Measurements from ENCODE around the gene CTSW. TPM values are rescaled to one million over a fixed set of nuclear protein-coding genes. Genes with fewer than 3 reads are reported as not detected.

CTSW gene
- polyA plus RNA-seq, 1 donor from 2014 or later: not detected

GRCh38 chr11:65916391-65916790 lies 36.8 kb downstream of the CTSW start:
- H3K4me3 ChIP-seq (ENCODE audit: low read length): no peak overlapping the region
- no peaks in the 10 kb centered on the region for H3K9me3 ChIP-seq (ENCODE audit: low read length)
- no peaks in the 10 kb centered on the region for H3K9me2 ChIP-seq (ENCODE audit: insufficient read depth, low read length)
- H3K9ac ChIP-seq (ENCODE audit: low read length): no peak overlapping the region
- TF ChIP-seq RAD21 (conservative IDR thresholded peaks at IDR 0.05) (no peak), CTCF (IDR thresholded peaks at IDR 0.05; ENCODE audit: poor library complexity, severe bottlenecking) (no peak), EZH2 (IDR thresholded peaks at IDR 0.05; ENCODE audit: borderline replicate concordance, insufficient read depth, low read length, poor library complexity, severe bottlenecking) (no peak), POLR2AphosphoS5 (IDR thresholded peaks at IDR 0.05) (no peak), MXI1 (conservative IDR thresholded peaks at IDR 0.05; ENCODE audit: poor library complexity, severe bottlenecking) (no peak), TAF1 (IDR thresholded peaks at IDR 0.05; ENCODE audit: low read depth) (no peak), EP300 (conservative IDR thresholded peaks at IDR 0.05; ENCODE audit: poor library complexity, severe bottlenecking) (no peak), REST (IDR thresholded peaks at IDR 0.05; ENCODE audit: borderline replicate concordance) (no peak), SMC3 (conservative IDR thresholded peaks at IDR 0.05; ENCODE audit: poor library complexity) (no peak)
- peaks cover 20% of the 10 kb centered on the region for H3K79me2 ChIP-seq (replicated peaks; ENCODE audit: insufficient read depth, low read length)
- no peaks in the 10 kb centered on the region for H3K36me3 ChIP-seq (ENCODE audit: insufficient read depth, low read length)
- no peak overlapping the region for H3K4me2 ChIP-seq (ENCODE audit: low read length)
- no peak overlapping the region for H2AFZ ChIP-seq (ENCODE audit: low read depth, low read length)
- H3K27me3 ChIP-seq (ENCODE audit: insufficient read depth, low read depth, low read length): no peaks in the 10 kb centered on the region
- no peaks in the 10 kb centered on the region for H4K20me1 ChIP-seq (ENCODE audit: insufficient read depth)
- no peaks in the 10 kb centered on the region for H3F3A ChIP-seq (ENCODE audit: insufficient read depth, low read length, poor library complexity, severe bottlenecking)
- H3K27ac ChIP-seq (ENCODE audit: low read length): no peak overlapping the region

DNA sequence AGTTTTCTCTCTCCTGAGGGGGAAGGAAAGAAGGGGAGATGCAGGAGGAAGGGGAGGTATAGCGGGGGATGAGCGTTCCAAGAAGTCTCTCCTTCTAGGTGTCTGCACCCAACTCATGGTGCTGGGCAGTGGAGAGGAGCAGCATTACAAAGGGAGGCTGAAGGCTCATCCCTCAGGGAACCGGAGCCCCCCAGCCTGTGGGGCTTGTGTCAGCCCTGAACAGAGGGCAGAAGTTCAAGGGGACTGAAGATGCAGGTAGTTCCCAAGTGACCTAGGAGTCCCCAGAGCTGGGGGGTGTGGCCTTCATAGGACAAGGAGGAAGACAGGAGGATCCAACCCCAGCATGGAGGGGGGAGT lies 37.4 kb downstream of the CTSW start:
- Histone ChIP-seq H2AFZ (ENCODE audit: low read depth, low read length) (no peak overlapping the region), H3K9me3 (ENCODE audit: low read length) (no peaks in the 10 kb centered on the region), H3F3A (ENCODE audit: insufficient read depth, low read length, poor library complexity, severe bottlenecking) (no peaks in the 10 kb centered on the region), H3K27me3 (ENCODE audit: insufficient read depth, low read depth, low read length) (no peaks in the 10 kb centered on the region), H4K20me1 (ENCODE audit: insufficient read depth) (no peaks in the 10 kb centered on the region), H3K79me2 (replicated peaks; ENCODE audit: insufficient read depth, low read length) (peaks cover 20% of the 10 kb centered on the region), H3K36me3 (ENCODE audit: insufficient read depth, low read length) (no peaks in the 10 kb centered on the region), H3K9ac (ENCODE audit: low read length) (no peak overlapping the region), H3K27ac (ENCODE audit: low read length) (no peak overlapping the region), H3K4me2 (ENCODE audit: low read length) (no peak overlapping the region), H3K4me3 (ENCODE audit: low read length) (no peak overlapping the region), H3K9me2 (ENCODE audit: insufficient read depth, low read length) (no peaks in the 10 kb centered on the region)
- TF ChIP-seq EZH2 (IDR thresholded peaks at IDR 0.05; ENCODE audit: borderline replicate concordance, insufficient read depth, low read length, poor library complexity, severe bottlenecking) (no peak), MXI1 (conservative IDR thresholded peaks at IDR 0.05; ENCODE audit: poor library complexity, severe bottlenecking) (no peak), POLR2AphosphoS5 (IDR thresholded peaks at IDR 0.05) (no peak), REST (IDR thresholded peaks at IDR 0.05; ENCODE audit: borderline replicate concordance) (no peak), SMC3 (conservative IDR thresholded peaks at IDR 0.05; ENCODE audit: poor library complexity) (no peak), EP300 (conservative IDR thresholded peaks at IDR 0.05; ENCODE audit: poor library complexity, severe bottlenecking) (no peak), CTCF (IDR thresholded peaks at IDR 0.05; ENCODE audit: poor library complexity, severe bottlenecking) (no peak), RAD21 (conservative IDR thresholded peaks at IDR 0.05) (no peak)

All from neural cell (in vitro differentiated cells).